DMS53 treated with DMSO at 0.1 percent for 48 hours (cell line): ENCODE measurements around the gene ZFHX3.

Source experiments
- DNase-seq: peaks from one replicate; lab custom pipeline; 2025; ENCODE audit not compliant: unreplicated experiment; lab: John Stamatoyannopoulos, UW

Gene ZFHX3

DNA sequence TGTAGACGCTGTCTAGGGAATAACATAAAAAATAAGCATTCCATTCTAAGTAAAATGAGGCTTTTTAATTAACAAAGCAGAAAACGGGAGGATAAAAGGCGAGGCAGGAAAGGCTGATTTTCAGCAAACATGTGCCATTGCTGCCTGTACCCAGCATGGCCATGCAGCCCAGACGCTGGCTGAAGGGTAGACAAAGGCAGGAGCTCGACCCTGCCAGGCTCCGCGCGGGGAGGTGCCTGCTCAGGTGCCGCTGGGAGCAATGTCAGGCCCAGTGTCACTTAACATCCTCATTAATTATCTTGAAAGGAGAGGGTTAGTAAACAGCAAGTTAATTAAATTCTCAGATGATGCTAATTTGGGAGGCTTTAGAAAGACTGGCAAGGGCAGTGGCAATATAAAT is 136.0 kb downstream of the ZFHX3 start:
- no peak for DNase-seq

DNA sequence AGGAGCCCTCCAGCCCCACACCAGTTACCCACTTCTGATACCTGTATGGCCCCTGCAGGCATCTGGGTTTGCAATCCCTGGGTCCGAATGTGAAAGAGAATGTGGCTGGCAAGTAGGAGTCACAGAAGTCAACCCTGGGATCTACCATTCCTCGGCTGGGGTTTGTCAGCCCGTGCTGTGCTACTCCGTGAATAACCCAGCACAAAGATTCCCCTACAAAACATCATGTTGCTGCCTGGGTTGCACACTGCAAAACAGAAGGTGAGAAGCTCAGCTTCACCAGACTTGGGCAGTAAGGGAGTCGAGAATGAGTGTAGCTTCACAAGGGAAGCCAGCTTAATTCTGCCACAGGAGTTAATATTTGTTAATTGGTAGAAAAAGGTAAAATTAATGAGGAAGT is 137.1 kb downstream of the ZFHX3 start:
- DNase-seq: no peak

DNA sequence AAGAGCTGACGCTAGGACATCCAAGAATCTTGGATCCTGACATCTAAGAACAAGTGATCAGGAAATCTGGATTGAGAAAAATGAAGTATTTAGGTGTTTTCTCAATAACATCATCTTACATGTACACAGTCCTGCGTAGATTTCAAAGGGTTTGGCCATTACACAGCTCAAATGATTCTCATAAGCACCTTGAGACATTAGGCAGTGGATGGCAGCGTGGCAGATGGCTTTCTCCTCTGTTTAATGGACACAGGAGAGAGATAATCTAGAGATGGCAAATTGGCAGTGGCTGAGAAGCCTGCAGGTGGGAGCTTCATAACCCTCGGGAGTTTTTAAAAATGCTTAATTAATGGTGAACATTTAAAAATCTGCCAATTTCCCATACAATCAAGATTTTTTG is 137.5 kb downstream of the ZFHX3 start:
- no peak for DNase-seq

DNA sequence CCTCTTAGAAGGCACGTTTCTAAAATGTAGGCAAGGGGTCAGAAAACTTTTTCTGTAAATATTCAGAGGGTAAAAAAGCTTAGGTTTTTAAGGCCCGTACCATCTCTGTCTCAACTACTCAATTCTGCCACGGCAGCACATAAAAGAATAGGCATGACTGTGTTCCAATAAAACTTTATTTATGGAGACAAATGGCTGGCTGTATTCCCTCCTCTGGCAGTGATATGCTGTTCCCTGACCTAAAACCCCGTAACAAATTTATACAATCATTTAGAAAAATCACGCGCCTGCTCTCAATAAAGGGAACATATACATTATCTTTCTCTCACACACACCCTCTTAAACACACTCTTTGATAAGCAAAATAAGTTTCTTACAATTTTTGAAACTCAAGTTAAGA is 138.7 kb downstream of the ZFHX3 start:
- DNase-seq: no peak

- no peak for DNase-seq
Observed at GRCh38 chr16:72908362-72909167, 139.4 kb downstream of the ZFHX3 start.

DNA sequence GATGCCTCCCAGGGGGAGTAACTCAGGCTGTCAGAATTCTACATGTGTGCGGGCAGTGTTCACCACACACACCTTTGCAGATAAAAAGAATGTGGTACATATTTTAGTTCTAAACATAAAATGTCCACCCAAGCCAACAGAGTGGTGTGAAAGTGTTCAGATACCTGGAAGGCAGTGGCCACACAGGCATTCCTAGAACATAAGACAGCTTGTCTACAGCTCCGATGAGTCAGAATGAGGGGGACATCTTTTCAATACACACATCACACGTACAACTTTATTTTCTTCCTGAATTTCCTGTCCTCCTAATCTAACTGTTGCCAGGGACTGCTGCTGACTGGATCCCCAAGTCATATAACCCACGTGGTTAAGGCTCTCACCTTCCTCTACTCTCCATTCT is 142.3 kb downstream of the ZFHX3 start:
- DNase-seq: no peak

GRCh38 chr16:72903176-72903575 is 144.8 kb downstream of the ZFHX3 start:
- no peak for DNase-seq

GRCh38 chr16:72902206-72902605 is 145.7 kb downstream of the ZFHX3 start:
- no peak for DNase-seq

- DNase-seq: no peak
Observed at GRCh38 chr16:72901000-72901627, 146.8 kb downstream of the ZFHX3 start.

- DNase-seq: no peak
Observed at GRCh38 chr16:72898216-72898825, 149.6 kb downstream of the ZFHX3 start.

GRCh38 chr16:72897707-72898106 is 150.2 kb downstream of the ZFHX3 start:
- no peak for DNase-seq

DNA sequence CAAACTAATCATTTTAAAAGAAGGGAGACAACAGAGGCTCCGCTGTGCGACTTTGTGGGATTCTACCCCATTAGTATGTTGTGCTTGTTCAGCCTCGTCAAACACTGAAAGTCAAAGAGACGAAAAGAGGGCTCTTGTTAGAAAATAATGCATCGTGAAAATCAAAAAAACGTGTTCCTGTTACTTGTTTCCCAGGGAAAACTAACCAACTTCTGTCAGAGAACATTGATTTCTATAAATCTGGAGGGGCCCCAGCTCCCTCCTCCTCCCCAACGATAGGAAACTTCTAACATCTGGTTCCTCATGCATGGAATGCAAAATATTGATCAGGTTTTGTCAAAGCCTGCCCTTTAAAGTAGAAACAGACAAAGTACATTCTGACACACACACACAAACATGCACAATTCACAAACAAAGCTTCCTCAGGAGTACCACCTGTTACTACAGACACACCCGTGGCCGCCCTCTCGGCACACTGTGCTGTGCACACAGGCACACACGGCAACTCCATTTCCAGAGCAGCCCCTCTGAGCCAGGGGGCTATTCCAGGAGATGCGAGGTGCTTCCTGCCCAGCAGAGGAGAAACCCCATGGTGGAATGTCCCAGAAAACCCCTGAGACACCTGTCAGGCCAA is 151.3 kb downstream of the ZFHX3 start:
- DNase-seq: no peak

- DNase-seq: no peak
Observed at GRCh38 chr16:72895951-72896350, 152.0 kb downstream of the ZFHX3 start.

GRCh38 chr16:72894293-72895151 is 153.4 kb downstream of the ZFHX3 start:
- no peak for DNase-seq

DNA sequence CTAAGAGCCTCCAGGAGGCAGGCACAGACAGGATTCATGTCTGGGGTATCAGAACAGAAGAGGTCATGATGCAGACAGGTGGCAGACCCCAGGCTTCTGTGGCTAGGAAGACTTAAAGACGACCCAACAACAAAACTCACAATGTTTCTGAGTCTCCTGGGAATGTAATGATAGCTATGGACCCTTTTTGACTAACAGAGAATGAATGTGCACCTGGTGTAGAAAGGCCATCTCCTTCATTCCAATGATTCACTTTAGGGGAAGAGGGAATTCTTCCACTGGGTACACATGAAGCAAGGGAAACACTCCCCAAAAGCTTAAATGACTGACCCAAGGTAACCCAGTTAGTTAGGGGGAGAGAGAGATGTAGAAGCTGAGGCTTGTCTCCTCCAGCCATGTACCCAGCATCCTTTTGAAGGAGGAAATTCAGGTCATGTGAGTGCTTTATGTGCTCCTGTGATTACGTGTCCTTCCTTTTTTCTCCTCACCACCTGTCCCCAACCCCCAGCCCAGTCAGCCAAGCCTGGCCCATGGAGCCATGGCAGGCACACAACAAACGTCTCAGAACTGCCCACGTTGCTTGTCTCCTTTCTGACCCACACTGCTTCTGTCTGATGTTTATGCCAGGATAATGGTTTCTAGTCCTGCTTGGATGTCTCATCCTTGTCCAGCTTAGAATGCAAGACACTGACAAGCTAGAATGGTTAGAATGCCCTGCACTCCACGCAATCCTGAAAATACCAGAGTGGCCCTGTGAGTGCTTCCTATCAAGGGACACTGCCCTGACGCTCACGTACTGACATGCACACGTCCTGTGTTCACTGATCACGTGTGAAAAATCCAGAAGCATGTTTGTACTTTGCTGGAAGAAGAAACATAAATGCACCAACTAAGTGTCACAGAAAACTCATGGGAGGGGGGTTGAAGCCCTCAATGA is 156.4 kb downstream of the ZFHX3 start:
- DNase-seq: no peak

- no peak for DNase-seq
Observed at GRCh38 chr16:72890587-72890986, 157.3 kb downstream of the ZFHX3 start.

GRCh38 chr16:72889616-72890582 is 158.0 kb downstream of the ZFHX3 start:
- no peak for DNase-seq

DNA sequence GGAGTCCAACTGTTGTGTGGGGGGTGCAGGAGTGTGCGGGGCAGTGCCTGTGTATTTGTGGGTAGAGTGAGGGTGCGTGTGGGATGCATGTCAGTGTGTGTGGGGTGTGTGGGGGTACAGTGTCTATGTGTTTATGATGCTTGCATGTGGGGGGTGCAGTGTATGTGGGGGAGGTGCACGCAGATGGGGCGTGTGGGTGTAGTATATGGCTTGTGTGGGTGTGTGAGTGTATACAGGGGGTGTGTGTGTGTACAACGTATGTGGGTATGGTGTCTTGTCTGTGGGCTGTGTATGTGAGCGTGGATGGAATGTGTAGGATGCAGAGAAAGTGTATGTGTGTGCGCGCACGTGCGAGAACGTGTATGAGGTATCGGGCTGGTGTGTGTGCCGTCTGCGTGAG is 160.4 kb downstream of the ZFHX3 start:
- no peak for DNase-seq
